Omental fat pad (tissue), 4 donors: ENCODE results near the gene CCDC91. TPM values are rescaled to one million over a fixed set of nuclear protein-coding genes. Genes with fewer than 3 reads are reported as not detected.
"Not testable (repeated sequence)": the region's sequence is repeated elsewhere in the genome, so short reads cannot be mapped to it uniquely, and the experiment has no call there.

Experiments used
- ATAC-seq: fragments of 150-250 bp; one replicate; pipeline ENCODE4 v1.9.1; 2016; ENCODE audit warnings: mild to moderate bottlenecking, moderate library complexity; ENCODE audit not compliant: low FRiP score
- DNase-seq: peaks from one replicate; pipeline ENCODE4 v3.0.0-alpha.2; 2019; ENCODE audit warnings: low spot score
- CTCF ChIP-seq, 3 donors: fragments of 450-650 bp; IDR thresholded peaks; one replicate each; pipeline ENCODE4 v1.5.1; 2016 to 2017; ENCODE audit warnings: antibody characterized with exemption in 3 of 3, mild to moderate bottlenecking in 3 of 3, moderate library complexity in 2 of 3
- total RNA-seq, 4 donors: library from RNA; depleted of rRNA; stranded (reverse); fragments of >200 nt; gene quantifications; one replicate each; pipeline ENCODE4 v1.1.0, GENCODE V29; 2016

CCDC91 gene
- total RNA-seq, 4 donors from 2014 or later, result 29.3 to 48.9 (median 32.5) TPM

GRCh38 chr12:28253161-28253641, 62.9 kb downstream of the CCDC91 start:
- no peak for DNase-seq
- TF ChIP-seq CTCF (IDR thresholded peaks at IDR 0.05), result no peak
- ATAC-seq, result no peak

- no peak for TF ChIP-seq CTCF (IDR thresholded peaks at IDR 0.05)
- ATAC-seq, result no peak
- DNase-seq, result no peak
Observed at GRCh38 chr12:28257411-28257810, 67.2 kb downstream of the CCDC91 start.

- no peak for DNase-seq
- no peak for TF ChIP-seq CTCF (IDR thresholded peaks at IDR 0.05)
- no peak for ATAC-seq
Observed at GRCh38 chr12:28258998-28259397, 68.7 kb downstream of the CCDC91 start.

GRCh38 chr12:28265435-28266042, 75.3 kb downstream of the CCDC91 start:
- DNase-seq, result no peak
- ATAC-seq, result no peak
- TF ChIP-seq CTCF (IDR thresholded peaks at IDR 0.05), result no peak

GRCh38 chr12:28267920-28268607, 77.8 kb downstream of the CCDC91 start:
- not testable (repeated sequence) for DNase-seq, ATAC-seq

GRCh38 chr12:28268608-28269229, 78.5 kb downstream of the CCDC91 start:
- ATAC-seq (no peak), DNase-seq (no peak)
- no peak for TF ChIP-seq CTCF (IDR thresholded peaks at IDR 0.05)

GRCh38 chr12:28269851-28270250, 79.6 kb downstream of the CCDC91 start:
- no peak for TF ChIP-seq CTCF (IDR thresholded peaks at IDR 0.05)
- DNase-seq (no peak), ATAC-seq (no peak)
